Activated CD4-positive, alpha-beta T cell treated with anti-CD3 and anti-CD28 coated beads, Interleukin-2, Interleukin-6, amounts not matched to agents 100 ng/mL and 50 ng/mL, durations not matched to agents 16 hours and 8 hours (primary cell): ENCODE results near the gene CYP3A7.
"Not testable (repeated sequence)": the region's sequence is repeated elsewhere in the genome, so short reads cannot be mapped to it uniquely, and the experiment has no call there.

ENCODE experiments used
- DNase-seq: peaks from one replicate; pipeline ENCODE4 v3.0.0-alpha.2; 2020

The CYP3A7 gene

GRCh38 chr7:99734987-99735386, at the start of gene CYP3A7:
Gene CYP3A7, minus strand, starts transcription at chr7:99735196. Its CDS starts 103 bp downstream, at chr7:99735093.
- no peak for DNase-seq

GRCh38 chr7:99784007-99784406, 49.0 kb upstream of the CYP3A7 start, which contains the start of gene CYP3A4:
Gene CYP3A4, minus strand, starts transcription at chr7:99784184. Its CDS starts 103 bp downstream, at chr7:99784081.
- no peak for DNase-seq

GRCh38 chr7:99782012-99782953, 47.3 kb upstream of the CYP3A7 start:
- no peak for DNase-seq

- no peak for DNase-seq
Measured at GRCh38 chr7:99780588-99780987, 45.6 kb upstream of the CYP3A7 start.

GRCh38 chr7:99779949-99780348, 45.0 kb upstream of the CYP3A7 start:
- no peak for DNase-seq

GRCh38 chr7:99778880-99779279, 43.9 kb upstream of the CYP3A7 start:
- DNase-seq, result no peak

GRCh38 chr7:99773395-99773794, 38.4 kb upstream of the CYP3A7 start:
- peak; percentile 7 for DNase-seq

GRCh38 chr7:99772565-99772964, 37.6 kb upstream of the CYP3A7 start:
- no peak for DNase-seq

- not testable (repeated sequence) for DNase-seq
Measured at GRCh38 chr7:99769494-99769893, 34.5 kb upstream of the CYP3A7 start.

GRCh38 chr7:99768471-99768870, 33.5 kb upstream of the CYP3A7 start:
- peak; percentile 13 for DNase-seq

GRCh38 chr7:99767662-99768061, 32.7 kb upstream of the CYP3A7 start:
- no peak for DNase-seq

GRCh38 chr7:99766484-99767099, 31.6 kb upstream of the CYP3A7 start:
- DNase-seq, result no peak

- DNase-seq, result no peak
Measured at GRCh38 chr7:99764478-99764877, 29.5 kb upstream of the CYP3A7 start.

- DNase-seq, result no peak
Measured at GRCh38 chr7:99762680-99763327, 27.8 kb upstream of the CYP3A7 start.

- DNase-seq, result no peak
Measured at GRCh38 chr7:99755085-99755484, 20.1 kb upstream of the CYP3A7 start.

GRCh38 chr7:99752356-99752755, 17.4 kb upstream of the CYP3A7 start:
- no peak for DNase-seq

GRCh38 chr7:99751322-99752052, 16.5 kb upstream of the CYP3A7 start:
- not testable (repeated sequence) for DNase-seq

- DNase-seq, result no peak
Measured at GRCh38 chr7:99748846-99749579, 14.0 kb upstream of the CYP3A7 start.

GRCh38 chr7:99746915-99747314, 11.9 kb upstream of the CYP3A7 start:
- not testable (repeated sequence) for DNase-seq

GRCh38 chr7:99745395-99745794, 10.4 kb upstream of the CYP3A7 start:
- DNase-seq, result not testable (repeated sequence)

- no peak for DNase-seq
Measured at GRCh38 chr7:99742737-99743394, 7.9 kb upstream of the CYP3A7 start.

- no peak for DNase-seq
Measured at GRCh38 chr7:99741441-99741795, 6.4 kb upstream of the CYP3A7 start.
